Liver (tissue), 3 donors: ENCODE results near the gene HSPA12B.

ENCODE experiments used
- CTCF ChIP-seq: fragments of 150-350 bp; IDR thresholded peaks from 2 replicates; pipeline ENCODE4 v1.5.1; 2017; ENCODE audit warnings: improper control_type of control experiment, low read depth, low read length; ENCODE audit not compliant: missing input control
- JUND ChIP-seq, 2 donors: IDR thresholded peaks; 2 replicates each; pipeline ENCODE4 v1.6.1; 2016; ENCODE audit warnings: antibody characterized with exemption in 2 of 2
- MAX ChIP-seq: IDR thresholded peaks from 2 replicates; pipeline ENCODE4 v1.6.1; 2016; ENCODE audit warnings: antibody characterized with exemption
- donor health status: healthy.
- donor health status: healthy.

GRCh38 chr20:3727401-3728021 is 5.0 kb upstream of the HSPA12B start:
- TF ChIP-seq CTCF (no peak), JUND (IDR thresholded peaks at IDR 0.05) (no peak), MAX (no peak)
